ENCODE data around the gene GPR89A.
"Not testable (repeated sequence)": the region's sequence is repeated elsewhere in the genome, so short reads cannot be mapped to it uniquely, and the experiment has no call there.

The GPR89A gene

DNA sequence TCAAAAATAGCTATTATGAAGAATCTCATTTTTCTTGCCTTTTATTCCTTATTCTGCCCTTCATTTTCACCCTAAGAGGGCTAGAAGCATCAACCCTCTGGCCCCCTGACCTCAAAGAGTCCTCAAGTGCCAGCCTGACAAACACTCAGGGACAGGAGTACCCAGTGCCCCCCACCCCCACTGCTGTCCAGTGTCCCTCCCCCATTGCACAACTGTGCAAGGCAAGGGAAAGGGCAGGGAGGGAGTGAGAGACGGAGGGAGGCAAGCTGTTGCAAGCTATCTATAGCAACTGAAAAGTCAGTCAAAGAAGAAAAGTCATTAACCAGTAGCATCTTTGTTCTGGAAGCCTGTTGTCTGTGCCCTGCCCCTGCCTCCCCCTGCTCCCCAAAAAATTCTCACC is 78.3 kb downstream of the GPR89A start:
- DNase-seq (ENCODE audit: low read depth in 2 of 2): not testable (repeated sequence)

DNA sequence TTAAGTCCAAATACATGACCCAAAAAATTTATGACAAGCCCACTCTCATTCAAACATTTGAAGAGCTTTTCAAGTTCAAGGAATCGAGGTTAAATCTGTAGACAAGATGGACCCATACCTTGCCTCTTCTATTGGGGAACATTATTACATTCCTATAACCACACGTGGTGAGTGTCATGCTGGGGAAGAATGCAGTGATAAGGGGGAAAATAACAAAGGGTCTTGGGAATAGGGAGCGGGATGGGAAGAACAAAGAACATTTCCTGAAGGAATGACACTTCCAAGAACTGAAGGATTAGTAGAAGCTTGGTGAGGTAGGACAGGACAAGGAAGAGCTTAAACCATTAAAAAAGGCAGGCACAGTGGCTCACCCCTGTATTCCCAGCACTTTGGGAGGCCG is 80.5 kb downstream of the GPR89A start:
- DNase-seq (ENCODE audit: low read depth in 2 of 2): no peak

DNA sequence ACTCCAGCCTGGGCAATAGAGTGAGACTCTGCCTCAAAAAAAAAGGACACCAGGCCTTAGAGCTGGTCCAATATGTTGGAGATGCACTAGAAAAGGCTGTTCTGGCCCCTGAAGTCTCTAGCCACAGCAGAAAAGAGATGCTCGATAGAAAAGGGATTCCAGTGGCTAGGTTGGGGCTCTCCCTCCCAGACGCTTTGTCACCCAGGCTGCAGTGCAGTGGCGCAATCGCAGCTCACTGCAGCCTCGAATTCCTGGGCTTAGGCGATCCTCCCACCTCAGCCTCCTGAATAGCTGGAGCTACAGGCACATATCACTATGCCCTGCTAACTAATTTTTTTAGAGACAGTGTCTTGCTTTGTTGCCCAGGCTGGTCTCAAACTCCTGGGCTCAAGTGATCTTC is 81.1 kb downstream of the GPR89A start:
- no peak for DNase-seq (ENCODE audit: low read depth in 2 of 2)

- no peak for DNase-seq (ENCODE audit: low read depth in 2 of 2)
These were observed 82.1 kb downstream of the GPR89A start for GRCh38 chr1:145689922-145690321.

DNA sequence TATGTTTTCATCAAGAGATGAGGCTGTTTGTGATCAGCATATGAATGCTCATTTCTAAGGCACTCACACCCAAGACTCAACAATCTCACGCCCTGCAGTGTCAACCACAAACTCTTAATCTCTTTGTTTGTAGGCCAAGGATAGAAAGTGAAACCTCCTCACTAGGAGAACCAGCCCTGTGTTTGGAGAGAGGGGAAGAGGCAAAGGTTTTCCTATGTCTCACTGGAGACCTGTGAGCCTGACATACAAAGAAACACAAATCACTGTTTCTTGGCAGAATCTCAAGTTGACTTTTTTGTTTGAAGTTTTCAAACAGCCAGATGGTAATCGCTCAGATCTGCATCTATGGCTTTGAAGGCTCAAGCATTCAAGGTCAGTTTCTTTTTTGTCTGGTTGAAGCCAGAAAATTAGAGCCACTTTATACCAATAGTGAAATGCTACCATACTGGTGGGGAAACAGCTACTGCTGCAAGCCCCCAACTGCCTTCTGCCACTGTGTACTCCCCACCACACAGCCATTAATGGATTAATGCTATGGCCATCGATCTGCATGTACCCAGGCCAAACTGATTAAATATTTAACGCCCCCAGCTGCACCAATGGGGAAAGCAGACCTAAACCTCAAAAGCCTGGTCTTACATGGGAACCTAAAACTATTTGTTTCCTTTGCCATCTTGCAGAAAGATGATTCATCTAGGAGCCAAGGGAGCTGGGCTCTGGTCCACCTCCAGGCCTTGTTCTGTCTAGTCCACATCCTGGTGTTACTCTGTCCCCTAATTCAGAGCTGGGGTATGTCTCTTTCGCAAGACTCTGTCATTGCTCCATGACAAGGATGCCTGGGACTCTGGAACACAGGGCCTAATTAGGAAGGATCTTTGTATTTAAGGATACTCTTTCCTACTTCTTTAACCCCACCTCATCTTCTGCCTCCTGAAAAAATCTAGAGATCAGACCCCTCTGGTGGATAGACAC is 83.1 kb downstream of the GPR89A start:
- no peak for DNase-seq (ENCODE audit: low read depth in 2 of 2)

DNA sequence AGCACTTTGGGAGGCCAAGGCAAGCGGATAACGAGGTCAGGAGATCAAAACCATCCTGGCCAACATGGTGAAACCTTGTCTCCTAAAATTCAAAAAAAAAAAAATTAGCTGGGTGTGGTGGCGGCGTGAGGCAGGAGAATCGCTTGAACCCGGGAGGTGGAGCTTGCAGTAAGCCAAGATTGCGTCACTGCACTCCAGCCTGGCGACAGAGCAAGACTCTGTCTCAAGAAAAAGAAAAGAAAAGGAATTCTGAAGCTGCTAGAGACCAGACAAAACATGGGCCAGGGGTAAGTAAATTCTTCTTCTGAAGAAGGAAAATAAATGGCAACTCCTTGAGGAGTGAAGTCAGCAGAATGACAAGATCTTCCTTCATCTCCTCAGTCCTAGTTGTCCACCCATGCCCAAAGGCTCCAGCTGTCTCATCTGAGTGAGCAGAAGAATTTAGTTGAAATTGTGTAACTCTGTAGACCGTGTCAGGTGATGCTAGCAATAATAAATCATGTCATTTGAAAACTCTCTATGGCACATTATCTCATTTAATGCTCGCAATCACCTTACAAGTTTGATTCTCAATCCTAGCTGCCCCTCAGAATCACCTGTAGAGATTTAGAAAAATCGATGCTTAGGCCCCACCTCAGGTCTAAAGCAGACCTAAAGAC is 85.1 kb downstream of the GPR89A start:
- DNase-seq (ENCODE audit: low read depth in 2 of 2): no peak

DNA sequence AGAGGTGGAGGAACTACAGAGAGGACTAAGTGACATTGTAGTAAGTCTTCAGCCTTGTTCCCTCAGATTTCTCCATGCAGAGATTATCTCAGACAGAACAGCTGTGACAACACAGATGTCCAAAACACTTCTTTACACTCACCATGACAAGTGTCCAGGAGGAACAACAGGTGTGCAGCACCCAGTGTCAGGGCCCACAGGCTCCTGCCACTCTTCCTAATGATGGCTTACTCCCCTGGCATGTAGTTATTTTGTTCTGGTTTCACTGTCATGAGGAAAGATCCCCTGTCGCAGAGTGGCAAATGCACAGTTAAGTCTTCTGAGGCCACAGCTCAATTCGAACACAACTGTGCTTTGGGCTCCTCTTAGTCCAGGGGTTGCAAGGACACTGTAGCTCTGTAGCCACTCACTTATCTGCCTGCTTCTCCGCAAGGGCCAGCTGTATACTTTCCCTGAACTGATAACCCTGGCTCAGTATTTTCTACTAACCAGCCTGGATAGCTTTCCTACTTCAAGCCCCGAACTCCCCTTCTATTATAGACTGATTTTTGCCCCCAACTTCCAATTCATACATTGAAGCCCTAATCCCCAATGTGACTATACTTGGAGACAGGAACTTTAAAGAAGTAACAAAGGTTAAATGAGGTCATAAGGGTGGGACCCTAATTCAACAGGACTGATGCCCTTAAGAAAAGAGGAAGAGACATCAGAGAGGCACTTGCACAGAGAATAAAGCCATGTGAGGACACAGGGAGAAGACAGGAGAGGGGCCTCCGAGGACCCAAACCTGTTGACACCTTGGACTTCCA is 88.2 kb downstream of the GPR89A start:
- DNase-seq (ENCODE audit: low read depth in 2 of 2): no peak

DNA sequence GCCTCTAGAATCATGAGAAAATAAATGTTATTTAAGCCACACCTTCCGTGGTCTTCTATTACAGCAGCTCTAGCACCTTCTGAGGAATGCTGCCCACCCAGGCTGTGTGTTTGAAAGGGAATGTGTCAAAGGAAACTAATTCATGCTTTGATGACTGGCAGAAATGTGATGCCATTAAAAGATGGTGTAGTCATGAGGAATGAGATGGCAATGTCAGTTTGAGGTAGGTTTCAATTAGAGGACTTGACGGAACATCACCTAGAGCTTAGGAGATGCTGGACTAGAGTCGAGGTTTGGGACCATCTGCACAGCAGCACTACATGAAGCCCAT is 88.8 kb downstream of the GPR89A start:
- no peak for DNase-seq (ENCODE audit: low read depth in 2 of 2)

GRCh38 chr1:145701306-145701862 is 93.6 kb downstream of the GPR89A start:
- DNase-seq (ENCODE audit: low read depth in 2 of 2): no peak

GRCh38 chr1:145702052-145702451 is 94.3 kb downstream of the GPR89A start:
- DNase-seq (ENCODE audit: low read depth in 2 of 2): no peak

GRCh38 chr1:145702826-145703225 is 95.0 kb downstream of the GPR89A start:
- DNase-seq (ENCODE audit: low read depth in 2 of 2): no peak

DNA sequence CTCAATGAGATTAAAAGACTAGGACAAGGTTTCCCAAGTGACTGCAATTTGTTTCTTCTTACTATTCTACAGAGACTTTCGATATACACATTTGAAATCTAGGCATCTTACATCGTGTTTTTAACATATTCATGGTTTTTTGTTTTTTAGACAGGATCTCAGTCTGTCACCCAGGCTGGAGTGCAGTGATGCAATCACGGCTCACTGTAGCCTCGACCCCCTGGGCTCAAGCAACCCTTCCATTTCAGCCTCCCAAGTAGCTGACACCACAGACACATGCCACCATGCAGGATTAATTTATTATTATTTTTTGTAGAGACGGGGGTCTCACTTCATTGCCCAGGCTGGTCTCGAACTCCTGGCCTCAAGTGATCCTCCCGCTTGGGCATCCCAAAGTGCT is 97.8 kb downstream of the GPR89A start:
- no peak for DNase-seq (ENCODE audit: low read depth in 2 of 2)

GRCh38 chr1:145706086-145706664 is 98.4 kb downstream of the GPR89A start:
- no peak for DNase-seq (ENCODE audit: low read depth in 2 of 2)

GRCh38 chr1:145707183-145707867 is 99.5 kb downstream of the GPR89A start, which contains the start of gene PDZK1:
Gene PDZK1 (minus strand): TSS chr1:145707368. CDS start chr1:145688021, 19,347 bp downstream.
- no peak for DNase-seq (ENCODE audit: low read depth in 2 of 2)

- DNase-seq (ENCODE audit: low read depth in 2 of 2): no peak
These were observed 100.3 kb downstream of the GPR89A start for GRCh38 chr1:145708063-145708462.

- no peak for DNase-seq (ENCODE audit: low read depth in 2 of 2)
These were observed 102.7 kb downstream of the GPR89A start for GRCh38 chr1:145710291-145711027.

DNA sequence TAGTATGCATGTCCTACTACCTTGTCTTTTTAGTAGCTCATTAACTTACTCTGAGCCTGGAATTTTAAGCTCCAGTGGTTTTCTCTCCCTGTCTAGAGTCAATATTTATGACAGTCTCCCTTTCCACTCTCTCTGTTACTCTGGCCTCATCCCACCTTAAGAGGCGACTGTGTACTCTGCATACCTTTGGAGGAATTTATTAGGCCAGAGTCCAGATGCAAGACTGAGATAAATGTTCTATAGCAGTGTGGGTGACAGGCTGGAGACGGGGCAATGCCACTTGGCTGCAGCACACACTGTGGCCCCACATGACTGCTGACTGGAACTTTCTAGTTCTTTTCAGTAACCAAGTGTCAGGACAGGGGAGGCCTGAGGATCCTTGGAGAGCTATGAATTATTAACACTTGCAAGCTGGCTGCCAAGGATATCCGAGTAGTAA is 103.4 kb downstream of the GPR89A start:
- no peak for DNase-seq (ENCODE audit: low read depth in 2 of 2)

GRCh38 chr1:145714524-145715111 is 106.8 kb downstream of the GPR89A start:
- no peak for DNase-seq (ENCODE audit: low read depth in 2 of 2)

DNA sequence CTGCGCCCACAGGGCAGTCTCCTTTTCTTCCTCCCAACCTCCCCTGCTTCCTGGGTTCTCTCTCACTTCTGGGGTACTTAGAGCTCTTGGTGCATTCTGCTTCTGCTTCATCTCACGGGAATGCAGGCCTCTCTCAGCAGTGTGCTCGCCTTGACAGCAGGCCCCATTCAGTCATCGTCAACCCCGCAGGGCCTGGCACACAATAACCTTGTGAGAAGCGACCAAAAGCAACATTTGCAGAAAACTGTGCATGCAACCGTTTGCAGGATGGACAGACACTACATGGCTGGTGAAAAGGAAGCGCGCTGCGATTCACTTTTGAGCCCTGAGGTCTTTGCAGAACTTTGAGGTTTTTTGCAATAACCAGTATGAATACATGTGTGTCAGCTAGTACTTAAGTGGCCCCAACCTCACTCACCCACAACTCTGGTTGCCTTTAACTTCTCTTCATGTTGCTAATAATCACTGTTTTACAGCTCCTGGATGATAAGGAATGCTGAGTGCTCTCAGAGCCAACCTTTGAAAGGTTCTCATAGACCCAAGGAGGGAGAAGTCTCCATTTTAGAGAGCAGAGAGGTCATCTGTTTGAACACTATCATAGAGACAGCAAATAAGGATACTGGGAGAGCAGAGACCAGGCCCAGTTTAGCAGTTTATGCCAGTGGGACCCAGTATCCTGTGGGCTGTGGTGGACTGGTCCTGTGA is 109.0 kb downstream of the GPR89A start:
- no peak for DNase-seq (ENCODE audit: low read depth in 2 of 2)
